ENCODE data around the gene ERCC4.

GRCh38 chr16:13999895-14000425 is 80.0 kb downstream of the ERCC4 start:
- TF ChIP-seq REST (IDR thresholded peaks at IDR 0.05; ENCODE audit: low read depth) (no peak), MAX (IDR thresholded peaks at IDR 0.05) (no peak), RAD21 (IDR thresholded peaks at IDR 0.05; ENCODE audit: low read depth) (no peak), TCF12 (IDR thresholded peaks at IDR 0.05; ENCODE audit: low read depth) (no peak), USF1 (IDR thresholded peaks at IDR 0.05) (no peak), EP300 (IDR thresholded peaks at IDR 0.05; ENCODE audit: borderline replicate concordance) (no peak), TAF1 (IDR thresholded peaks at IDR 0.05; ENCODE audit: low read depth) (no peak), NFIC (IDR thresholded peaks at IDR 0.05) (no peak), CREB1 (IDR thresholded peaks at IDR 0.05; ENCODE audit: low read depth) (no peak), YY1 (IDR thresholded peaks at IDR 0.05; ENCODE audit: low read depth) (no peak), CEBPB (IDR thresholded peaks at IDR 0.05) (no peak), TEAD4 (IDR thresholded peaks at IDR 0.05) (no peak), EGR1 (IDR thresholded peaks at IDR 0.05) (no peak), FOXM1 (IDR thresholded peaks at IDR 0.05; ENCODE audit: borderline replicate concordance, low read depth) (no peak)

Data from Ishikawa (cell line).